TTC549 (cell line): Measurements from ENCODE around the gene CROT.
A peak's percentile ranks its signal among the peaks of the same experiment; 100 is the strongest.

Experiments
- FAIRE-seq: peaks from 2 replicates; lab custom pipeline; 2012; peaks lifted over from hg19 to GRCh38; lab: Jason Lieb, UNC

Gene CROT

GRCh38 chr7:87414794-87415188 lies 69.3 kb downstream of the CROT start:
- no peak for FAIRE-seq

DNA sequence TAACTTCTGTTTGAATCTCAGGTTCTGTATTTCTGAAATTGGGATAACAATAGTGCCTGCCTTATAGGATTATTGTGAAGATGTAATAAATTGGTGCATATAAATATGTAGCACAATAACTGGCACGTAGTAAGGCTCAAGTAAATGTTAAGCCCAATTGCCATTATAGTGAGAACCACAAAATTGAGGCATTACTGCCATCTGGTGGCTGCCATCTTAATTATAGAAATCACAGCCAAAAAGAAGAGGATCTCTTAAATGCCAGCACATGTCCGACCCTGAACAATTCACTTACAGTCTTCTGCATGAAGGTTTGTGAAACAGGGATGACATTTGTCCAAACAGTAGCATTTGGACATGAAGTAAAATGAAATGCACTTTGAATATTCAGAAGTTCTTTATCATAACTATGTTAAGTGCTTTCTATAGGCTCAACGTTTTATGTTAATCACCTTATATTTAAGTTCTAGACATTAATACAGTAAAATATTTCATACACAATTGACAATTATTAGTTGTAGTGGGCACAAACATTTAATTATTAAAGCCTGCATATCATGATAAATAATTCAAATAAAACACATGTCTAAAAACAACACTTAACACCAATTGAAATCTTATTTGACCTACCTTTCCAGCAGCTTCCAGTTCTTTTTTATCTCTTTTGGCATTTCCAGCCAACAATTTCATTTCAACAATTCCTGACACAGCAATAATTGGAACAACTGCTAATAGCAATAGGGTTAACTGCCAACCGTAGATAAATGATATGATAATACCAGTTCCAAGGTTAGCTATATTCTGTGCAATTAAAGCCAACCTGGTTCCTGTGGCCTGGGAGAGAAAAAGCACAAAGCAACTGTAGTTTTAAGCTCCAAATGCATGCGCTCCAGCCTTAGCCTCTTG lies 71.5 kb downstream of the CROT start:
- FAIRE-seq, result peak; percentile 79

DNA sequence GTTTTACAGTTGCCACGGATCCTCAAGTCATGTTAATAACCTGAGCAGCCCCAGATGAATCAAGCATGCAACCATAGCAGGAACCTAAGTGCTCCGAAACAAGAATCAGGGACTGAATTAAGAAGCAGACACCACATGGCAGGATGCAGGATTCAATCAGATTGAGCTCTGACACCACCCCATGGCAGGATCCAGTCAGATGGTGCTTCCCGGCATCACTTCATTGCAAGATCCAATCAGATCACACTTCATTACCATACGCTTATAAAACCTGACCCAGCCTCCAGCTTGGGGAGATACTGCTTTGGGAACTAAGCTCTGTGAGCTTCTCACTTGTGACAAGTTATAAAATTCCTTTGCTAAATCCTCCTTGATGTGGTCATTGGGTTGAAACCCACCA lies 74.7 kb downstream of the CROT start:
- FAIRE-seq, result no peak

GRCh38 chr7:87424075-87424474 lies 78.6 kb downstream of the CROT start:
- FAIRE-seq, result no peak

DNA sequence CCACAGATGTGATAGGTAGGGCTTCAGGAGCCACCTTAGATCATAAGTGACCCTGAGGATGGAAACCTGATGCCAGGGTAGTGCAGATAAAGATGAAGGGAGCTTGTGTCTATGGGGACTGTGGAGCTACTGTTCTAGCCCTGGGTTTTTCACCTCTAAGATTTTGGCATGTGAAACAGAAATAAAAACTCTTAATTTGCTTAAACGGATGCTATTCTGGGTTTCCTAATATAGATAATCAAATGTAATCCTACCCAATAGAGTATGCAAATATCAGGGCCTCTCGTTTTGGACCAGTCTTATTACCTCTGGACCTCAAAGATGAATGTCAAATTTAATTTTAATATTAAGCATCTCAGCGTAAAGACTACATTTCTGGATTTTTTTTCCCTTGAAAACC lies 80.7 kb downstream of the CROT start:
- no peak for FAIRE-seq

DNA sequence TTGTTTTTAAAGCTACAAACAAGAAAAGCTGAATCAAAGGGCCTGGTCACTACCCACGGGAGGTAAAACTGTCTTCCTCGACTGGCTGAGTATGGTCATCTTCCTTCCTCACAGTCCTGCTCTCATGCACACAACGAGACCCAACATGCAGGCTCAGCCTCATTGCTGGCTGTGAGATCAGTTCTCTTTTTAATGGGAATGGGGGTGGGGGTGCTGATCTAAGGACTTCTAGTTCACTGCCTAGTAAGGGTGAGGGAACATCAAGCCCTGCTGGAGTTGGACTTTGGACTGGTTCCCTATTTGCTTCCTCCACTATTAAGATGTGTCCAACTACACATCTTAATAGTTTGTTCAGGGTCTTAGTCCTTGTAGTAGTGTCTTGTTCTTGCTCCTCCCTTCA lies 81.8 kb downstream of the CROT start:
- no peak for FAIRE-seq

GRCh38 chr7:87432536-87432935 lies 87.1 kb downstream of the CROT start:
- FAIRE-seq, result no peak

GRCh38 chr7:87435546-87435945 lies 90.1 kb downstream of the CROT start:
- no peak for FAIRE-seq

DNA sequence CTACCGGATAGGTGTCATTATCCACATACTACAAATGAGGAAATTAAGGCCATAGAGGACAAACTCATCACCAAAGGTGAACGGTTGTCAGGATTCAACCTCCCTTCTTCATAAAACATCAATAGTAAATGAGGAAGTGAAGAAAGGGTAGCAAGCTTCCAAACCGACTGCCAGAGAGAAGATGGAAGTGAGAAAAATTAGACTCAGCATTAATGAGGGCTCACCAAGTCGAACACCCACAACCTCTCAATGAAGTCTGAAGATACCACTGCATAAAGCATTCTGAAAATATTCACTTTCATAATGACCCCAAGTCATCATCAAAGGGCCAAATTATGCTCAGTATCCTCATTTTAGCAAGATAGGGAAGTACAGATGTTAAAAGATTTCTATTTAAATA lies 100.4 kb downstream of the CROT start:
- FAIRE-seq, result no peak

DNA sequence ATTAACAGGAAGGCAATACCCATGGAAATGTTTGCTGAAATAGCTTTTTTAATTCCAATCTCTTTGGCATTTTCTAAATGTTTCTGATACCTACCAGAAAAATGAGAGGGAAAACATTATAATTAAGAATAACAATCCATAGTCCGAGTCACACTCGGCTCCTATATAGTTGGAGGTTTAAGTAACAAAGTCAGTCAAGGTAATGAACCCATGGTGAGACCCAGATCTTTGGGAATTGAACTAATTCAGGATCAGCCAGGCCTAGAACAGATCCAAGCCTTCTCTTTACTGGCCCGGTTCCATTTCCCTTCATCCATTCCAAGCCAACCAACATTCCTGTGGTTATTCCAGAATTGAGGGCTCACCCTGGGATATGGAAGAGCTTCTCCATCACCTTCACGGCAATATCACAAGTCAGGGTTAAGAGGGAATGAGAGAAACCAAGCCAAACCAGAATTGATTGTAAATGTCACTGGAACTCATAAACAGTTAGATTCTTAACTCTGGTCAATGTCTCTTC lies 101.7 kb downstream of the CROT start:
- no peak for FAIRE-seq

DNA sequence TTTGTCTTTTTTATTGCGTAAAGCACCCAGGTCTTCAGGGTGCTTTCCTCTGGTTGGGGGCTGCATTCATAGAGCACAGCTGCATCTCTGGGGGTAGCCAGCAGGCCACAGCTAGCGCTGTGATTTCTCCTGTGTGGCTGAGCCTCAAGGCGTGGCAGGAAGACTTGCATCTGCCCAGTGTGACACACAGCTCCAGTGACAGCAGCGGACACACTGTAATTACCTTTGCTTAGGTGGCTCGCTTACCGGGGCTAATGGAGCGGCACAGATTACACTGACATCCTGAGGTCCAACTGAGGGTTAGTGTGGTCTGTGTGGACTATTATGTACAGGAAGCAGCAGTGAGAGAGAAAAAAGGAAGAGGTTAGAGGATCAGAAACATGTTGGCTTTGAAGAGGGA lies 102.9 kb downstream of the CROT start:
- no peak for FAIRE-seq
